Activated CD4-positive, CD25-positive, alpha-beta regulatory T cell treated with anti-CD3 and anti-CD28 coated beads, Interleukin-2, amount 50 U/mL, for 24 hours (primary cell): Measurements from ENCODE around the gene THSD4.
"Not testable (repeated sequence)": the region's sequence is repeated elsewhere in the genome, so short reads cannot be mapped to it uniquely, and the experiment has no call there.

Source experiments
- ATAC-seq, 2 donors: fragments of 150-1000 bp; cut with Tn5 transposase; one replicate each; pipeline ENCODE4 v1.10.0; 2021; ENCODE audit warnings: mild to moderate bottlenecking in 1 of 2, moderate library complexity in 1 of 2

Gene THSD4

GRCh38 chr15:71194286-71194685 is 79.0 kb downstream of the THSD4 start:
- ATAC-seq = no peak

- no peak for ATAC-seq
Measured at GRCh38 chr15:71195242-71195641, 80.0 kb downstream of the THSD4 start.

GRCh38 chr15:71197620-71198019 is 82.3 kb downstream of the THSD4 start:
- ATAC-seq = no peak

- no peak for ATAC-seq
Measured at GRCh38 chr15:71198846-71199245, 83.6 kb downstream of the THSD4 start.

GRCh38 chr15:71199384-71200351 is 84.4 kb downstream of the THSD4 start:
- ATAC-seq = no peak

GRCh38 chr15:71201477-71201876 is 86.2 kb downstream of the THSD4 start:
- no peak for ATAC-seq

GRCh38 chr15:71202712-71203111 is 87.4 kb downstream of the THSD4 start:
- no peak for ATAC-seq

GRCh38 chr15:71203586-71204474 is 88.6 kb downstream of the THSD4 start:
- no peak for ATAC-seq

GRCh38 chr15:71207141-71207540 is 91.9 kb downstream of the THSD4 start:
- ATAC-seq = no peak

GRCh38 chr15:71212146-71212545 is 96.9 kb downstream of the THSD4 start:
- no peak for ATAC-seq

GRCh38 chr15:71213943-71214342 is 98.7 kb downstream of the THSD4 start:
- not testable (repeated sequence) for ATAC-seq

- no peak for ATAC-seq
Measured at GRCh38 chr15:71215126-71215894, 100.0 kb downstream of the THSD4 start.

- no peak for ATAC-seq
Measured at GRCh38 chr15:71218272-71218805, 103.1 kb downstream of the THSD4 start.

- no peak for ATAC-seq
Measured at GRCh38 chr15:71219101-71219500, 103.8 kb downstream of the THSD4 start.

GRCh38 chr15:71219645-71220044 is 104.4 kb downstream of the THSD4 start:
- no peak for ATAC-seq

- no peak for ATAC-seq
Measured at GRCh38 chr15:71220828-71221227, 105.6 kb downstream of the THSD4 start.

GRCh38 chr15:71221417-71221816 is 106.1 kb downstream of the THSD4 start:
- no peak for ATAC-seq

GRCh38 chr15:71223516-71223915 is 108.2 kb downstream of the THSD4 start:
- no peak for ATAC-seq

GRCh38 chr15:71224024-71224423 is 108.8 kb downstream of the THSD4 start:
- no peak for ATAC-seq

- ATAC-seq = no peak
Measured at GRCh38 chr15:71225851-71226250, 110.6 kb downstream of the THSD4 start.

GRCh38 chr15:71226536-71227455 is 111.5 kb downstream of the THSD4 start:
- ATAC-seq = no peak
